ENCODE results near the gene SLFNL1.

The SLFNL1 gene

DNA sequence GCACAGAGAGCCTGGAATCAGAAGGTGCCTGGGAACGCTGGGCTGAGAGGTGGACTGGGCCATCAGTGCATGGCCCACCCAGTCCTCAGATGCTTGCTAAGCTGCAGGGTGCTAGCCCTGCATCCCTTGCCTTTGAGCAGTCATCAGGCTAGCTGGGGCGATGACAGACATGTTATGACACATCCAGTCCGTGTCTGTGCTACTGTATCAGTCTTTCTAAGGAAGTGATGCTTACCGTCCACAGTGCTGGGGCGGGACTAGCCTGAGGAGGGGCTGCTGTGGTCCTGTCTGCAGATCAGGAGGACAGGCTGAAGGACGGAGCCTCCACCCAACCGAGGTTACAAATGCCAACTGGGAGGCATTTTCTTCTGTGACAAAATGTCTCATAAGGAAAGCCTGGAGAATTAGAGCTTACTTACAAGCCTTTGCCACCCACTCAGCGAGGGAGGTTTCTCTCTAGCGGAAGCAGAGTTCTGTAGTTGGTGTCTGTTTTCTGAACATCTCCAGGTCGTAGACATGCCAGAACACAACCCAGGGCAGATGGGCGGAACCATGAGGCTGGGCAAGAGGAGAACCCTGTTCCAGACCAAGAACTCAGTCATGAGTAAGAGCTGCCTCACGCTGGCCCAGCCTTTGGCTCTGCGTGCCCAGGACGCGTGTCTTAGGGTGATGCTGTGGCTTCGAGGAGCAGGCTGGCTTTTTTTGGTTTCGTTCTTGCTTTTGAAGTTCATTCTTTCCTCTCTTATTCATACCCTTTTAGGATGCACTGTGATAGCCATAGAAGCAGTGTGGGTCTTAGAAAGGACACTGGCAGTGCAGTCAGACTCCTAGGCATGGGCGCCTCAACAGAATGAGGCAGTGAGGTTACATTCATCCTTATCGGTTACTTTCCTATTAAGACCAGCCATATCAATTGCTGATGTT is 14.3 kb downstream of the SLFNL1 start:
- H2BK15ac ChIP-seq (replicated peaks; ENCODE audit: low read depth) = no peak overlapping the region
- no peaks in the 10 kb centered on the region for H3K79me2 ChIP-seq (ENCODE audit: control insufficient read depth, insufficient read depth, low read length)
- H2AK5ac ChIP-seq (ENCODE audit: low read length) = no peak overlapping the region
- H3K27me3 ChIP-seq (ENCODE audit: insufficient read depth, low read length, poor library complexity) = no peaks in the 10 kb centered on the region
- no peak overlapping the region for H3K4me2 ChIP-seq (ENCODE audit: low read length)
- no peak overlapping the region for H3K9ac ChIP-seq (ENCODE audit: low read length)
- no peak overlapping the region for H3K18ac ChIP-seq (ENCODE audit: low read length)
- no peak overlapping the region for H2BK5ac ChIP-seq (ENCODE audit: low read length)
- H3K4ac ChIP-seq (ENCODE audit: low read depth, low read length) = no peak overlapping the region
- no peak overlapping the region for H3K4me3 ChIP-seq (ENCODE audit: low read length)
- H3K27ac ChIP-seq (ENCODE audit: low read depth, low read length) = no peak overlapping the region
- H3K79me1 ChIP-seq (ENCODE audit: low read length) = peaks cover 2% of the 10 kb centered on the region
- H3K36me3 ChIP-seq (ENCODE audit: control insufficient read depth, insufficient read depth, low read length) = peaks cover 36% of the 10 kb centered on the region
- WGBS (ENCODE audit: extremely low coverage, insufficient coverage, low lambda C conversion rate) = no CpG with 5 or more reads among the region's 19 CpGs
- no peak overlapping the region for H3K23ac ChIP-seq (ENCODE audit: low read length)
- DNase-seq = no peak
- no peak overlapping the region for H3K56ac ChIP-seq (ENCODE audit: low read length)
- H4K8ac ChIP-seq (ENCODE audit: low read depth, low read length) = no peak overlapping the region
- no peak overlapping the region for H4K5ac ChIP-seq (ENCODE audit: low read length)
- no peak overlapping the region for H2BK120ac ChIP-seq (ENCODE audit: low read depth, low read length)
- no peaks in the 10 kb centered on the region for H3K4me1 ChIP-seq (ENCODE audit: control insufficient read depth, low read depth, low read length)

DNA sequence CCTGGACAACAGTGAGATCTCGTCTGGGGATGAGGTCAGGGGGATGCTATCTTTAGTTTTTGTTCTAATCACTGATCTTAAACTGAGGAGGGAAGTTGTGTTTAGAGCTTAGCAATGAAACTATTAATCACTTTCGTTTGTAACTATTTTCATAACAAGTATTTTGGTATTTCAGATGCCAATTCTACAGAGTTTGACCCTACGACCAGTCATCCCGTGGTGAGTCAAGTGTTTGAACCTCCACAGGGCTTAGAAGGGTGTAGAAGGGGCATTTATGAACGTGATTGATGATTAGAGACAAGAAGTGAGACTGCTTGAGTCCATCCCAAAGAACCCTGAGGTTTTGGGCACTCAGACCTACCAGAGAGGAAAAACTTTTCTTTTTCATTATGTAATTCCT is 15.6 kb downstream of the SLFNL1 start:
- Histone ChIP-seq H3K4ac (ENCODE audit: low read depth, low read length) (no peak overlapping the region), H3K9ac (ENCODE audit: low read length) (no peak overlapping the region), H2AK5ac (ENCODE audit: low read length) (no peak overlapping the region), H2BK120ac (ENCODE audit: low read depth, low read length) (no peak overlapping the region), H3K56ac (ENCODE audit: low read length) (no peak overlapping the region), H2BK5ac (ENCODE audit: low read length) (no peak overlapping the region), H3K79me1 (ENCODE audit: low read length) (peaks cover 2% of the 10 kb centered on the region), H3K4me1 (ENCODE audit: control insufficient read depth, low read depth, low read length) (no peaks in the 10 kb centered on the region), H3K4me2 (ENCODE audit: low read length) (no peak overlapping the region), H3K18ac (ENCODE audit: low read length) (no peak overlapping the region), H3K4me3 (ENCODE audit: low read length) (no peak overlapping the region), H3K23ac (ENCODE audit: low read length) (no peak overlapping the region), H3K27me3 (ENCODE audit: insufficient read depth, low read length, poor library complexity) (no peaks in the 10 kb centered on the region), H3K27ac (ENCODE audit: low read depth, low read length) (no peak overlapping the region), H3K36me3 (ENCODE audit: control insufficient read depth, insufficient read depth, low read length) (peaks cover 31% of the 10 kb centered on the region), H3K79me2 (ENCODE audit: control insufficient read depth, insufficient read depth, low read length) (no peaks in the 10 kb centered on the region), H4K8ac (ENCODE audit: low read depth, low read length) (no peak overlapping the region), H2BK15ac (replicated peaks; ENCODE audit: low read depth) (no peak overlapping the region), H4K5ac (ENCODE audit: low read length) (no peak overlapping the region)
- no CpG with 5 or more reads among the region's 5 CpGs for WGBS (ENCODE audit: extremely low coverage, insufficient coverage, low lambda C conversion rate)
- no peak for DNase-seq

DNA sequence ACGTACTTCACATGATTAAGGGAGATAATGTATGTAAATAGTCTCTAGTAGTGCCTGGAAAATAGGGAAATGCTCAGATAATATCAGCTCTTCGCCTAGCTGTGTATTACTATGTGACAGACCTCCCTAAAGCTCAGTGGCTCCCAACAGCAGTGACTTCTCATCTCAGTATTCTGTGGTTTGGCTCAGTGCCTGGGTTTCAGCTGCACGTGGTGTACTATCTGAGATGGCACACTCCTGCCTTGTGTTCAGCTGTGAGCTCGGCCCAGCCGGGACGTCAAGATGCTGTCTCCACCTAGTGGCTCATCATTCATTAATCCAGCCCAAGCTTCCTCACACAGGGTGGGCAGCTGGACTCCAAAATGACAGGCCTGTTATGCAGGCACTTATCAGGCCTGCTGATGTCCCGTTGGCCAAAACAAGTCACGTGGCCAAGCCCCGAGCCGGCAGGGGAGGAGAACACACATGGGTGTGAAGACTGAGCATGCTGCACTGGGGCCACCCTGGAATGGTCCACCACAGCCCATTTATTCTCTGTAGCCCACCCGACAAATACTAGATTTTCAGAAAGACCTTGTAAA is 17.8 kb downstream of the SLFNL1 start:
- no peak overlapping the region for H2BK15ac ChIP-seq (replicated peaks; ENCODE audit: low read depth)
- H3K18ac ChIP-seq (ENCODE audit: low read length) = no peak overlapping the region
- no peak overlapping the region for H3K56ac ChIP-seq (ENCODE audit: low read length)
- peaks cover 2% of the 10 kb centered on the region for H3K79me1 ChIP-seq (ENCODE audit: low read length)
- no peak overlapping the region for H3K4ac ChIP-seq (ENCODE audit: low read depth, low read length)
- no peaks in the 10 kb centered on the region for H3K27me3 ChIP-seq (ENCODE audit: insufficient read depth, low read length, poor library complexity)
- no peak overlapping the region for H3K27ac ChIP-seq (ENCODE audit: low read depth, low read length)
- no peak overlapping the region for H4K5ac ChIP-seq (ENCODE audit: low read length)
- H2BK5ac ChIP-seq (ENCODE audit: low read length) = no peak overlapping the region
- no peak overlapping the region for H2AK5ac ChIP-seq (ENCODE audit: low read length)
- H3K4me3 ChIP-seq (ENCODE audit: low read length) = no peak overlapping the region
- no peak overlapping the region for H3K23ac ChIP-seq (ENCODE audit: low read length)
- no peak overlapping the region for H3K9ac ChIP-seq (ENCODE audit: low read length)
- H3K4me1 ChIP-seq (ENCODE audit: control insufficient read depth, low read depth, low read length) = no peaks in the 10 kb centered on the region
- no CpG with 5 or more reads among the region's 11 CpGs for WGBS (ENCODE audit: extremely low coverage, insufficient coverage, low lambda C conversion rate)
- DNase-seq = peak; percentile 87
- peaks cover under 1% of the 10 kb centered on the region for H3K79me2 ChIP-seq (ENCODE audit: control insufficient read depth, insufficient read depth, low read length)
- H4K8ac ChIP-seq (ENCODE audit: low read depth, low read length) = no peak overlapping the region
- no peak overlapping the region for H3K4me2 ChIP-seq (ENCODE audit: low read length)
- no peak overlapping the region for H2BK120ac ChIP-seq (ENCODE audit: low read depth, low read length)
- peaks cover 25% of the 10 kb centered on the region for H3K36me3 ChIP-seq (ENCODE audit: control insufficient read depth, insufficient read depth, low read length)

DNA sequence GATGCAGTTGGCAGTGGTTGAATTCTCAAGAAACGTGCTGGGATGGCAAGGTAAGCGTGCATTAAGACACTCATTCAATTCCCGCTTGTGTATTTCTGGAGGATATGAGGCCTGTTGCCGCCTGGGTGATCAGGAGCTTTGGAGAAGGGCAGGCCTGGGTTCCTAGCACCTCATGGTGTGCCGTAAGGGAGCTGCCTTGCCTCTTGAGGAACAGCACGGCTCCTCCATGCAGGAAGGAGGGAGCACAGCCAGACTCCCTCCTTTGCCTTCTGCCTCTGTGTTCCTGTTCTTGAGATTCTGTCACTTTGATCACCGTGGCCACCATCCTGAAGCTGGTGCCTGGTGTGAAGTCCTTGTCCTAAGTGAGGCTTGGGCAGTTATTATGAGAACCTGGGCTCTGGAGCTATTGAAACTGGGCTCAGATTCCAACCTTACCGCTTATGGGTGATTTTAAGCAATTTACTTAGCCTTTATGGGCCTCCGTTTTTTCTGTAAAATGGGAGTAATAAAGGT is 18.3 kb downstream of the SLFNL1 start:
- H3K4me3 ChIP-seq (ENCODE audit: low read length) = no peak overlapping the region
- no peak overlapping the region for H2BK120ac ChIP-seq (ENCODE audit: low read depth, low read length)
- H2BK5ac ChIP-seq (ENCODE audit: low read length) = no peak overlapping the region
- no peak overlapping the region for H4K5ac ChIP-seq (ENCODE audit: low read length)
- H3K18ac ChIP-seq (ENCODE audit: low read length) = no peak overlapping the region
- peaks cover 1% of the 10 kb centered on the region for H3K79me2 ChIP-seq (ENCODE audit: control insufficient read depth, insufficient read depth, low read length)
- H2AK5ac ChIP-seq (ENCODE audit: low read length) = no peak overlapping the region
- no peak overlapping the region for H3K27ac ChIP-seq (ENCODE audit: low read depth, low read length)
- H3K36me3 ChIP-seq (ENCODE audit: control insufficient read depth, insufficient read depth, low read length) = peaks cover 24% of the 10 kb centered on the region
- H3K9ac ChIP-seq (ENCODE audit: low read length) = no peak overlapping the region
- H3K4me1 ChIP-seq (ENCODE audit: control insufficient read depth, low read depth, low read length) = no peaks in the 10 kb centered on the region
- no peak for DNase-seq
- no CpG with 5 or more reads among the region's 9 CpGs for WGBS (ENCODE audit: extremely low coverage, insufficient coverage, low lambda C conversion rate)
- H3K4ac ChIP-seq (ENCODE audit: low read depth, low read length) = no peak overlapping the region
- no peak overlapping the region for H2BK15ac ChIP-seq (replicated peaks; ENCODE audit: low read depth)
- H3K4me2 ChIP-seq (ENCODE audit: low read length) = no peak overlapping the region
- peaks cover 5% of the 10 kb centered on the region for H3K79me1 ChIP-seq (ENCODE audit: low read length)
- H3K56ac ChIP-seq (ENCODE audit: low read length) = no peak overlapping the region
- H4K8ac ChIP-seq (ENCODE audit: low read depth, low read length) = no peak overlapping the region
- H3K23ac ChIP-seq (ENCODE audit: low read length) = no peak overlapping the region
- no peaks in the 10 kb centered on the region for H3K27me3 ChIP-seq (ENCODE audit: insufficient read depth, low read length, poor library complexity)

DNA sequence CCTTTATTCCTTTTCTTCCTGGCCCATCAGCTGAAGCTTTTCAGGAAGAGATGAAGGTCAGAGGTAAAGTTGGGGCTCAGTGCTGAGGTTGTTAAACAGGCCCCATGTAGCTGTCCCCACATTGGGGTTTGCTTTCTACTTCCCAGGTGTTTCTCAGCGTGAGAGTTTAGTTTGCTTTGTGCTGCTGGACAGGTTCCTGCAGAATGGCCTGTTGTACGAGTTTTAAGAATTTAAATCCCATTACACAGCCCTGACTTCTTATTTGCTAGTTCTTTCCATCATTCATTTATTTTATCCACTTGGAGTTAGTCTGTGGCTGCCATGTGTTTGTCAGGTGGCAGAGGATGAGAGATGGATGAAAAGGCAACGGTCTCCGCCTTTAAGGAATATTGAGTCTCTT is 22.9 kb downstream of the SLFNL1 start:
- no peak overlapping the region for H4K5ac ChIP-seq (ENCODE audit: low read length)
- H3K79me2 ChIP-seq (ENCODE audit: control insufficient read depth, insufficient read depth, low read length) = peaks cover 4% of the 10 kb centered on the region
- no peak overlapping the region for H4K8ac ChIP-seq (ENCODE audit: low read depth, low read length)
- no peak overlapping the region for H3K27ac ChIP-seq (ENCODE audit: low read depth, low read length)
- H2BK5ac ChIP-seq (ENCODE audit: low read length) = no peak overlapping the region
- H2BK120ac ChIP-seq (ENCODE audit: low read depth, low read length) = no peak overlapping the region
- WGBS (ENCODE audit: extremely low coverage, insufficient coverage, low lambda C conversion rate) = no CpG with 5 or more reads among the region's 4 CpGs
- peaks cover 8% of the 10 kb centered on the region for H3K79me1 ChIP-seq (ENCODE audit: low read length)
- H3K4me2 ChIP-seq (ENCODE audit: low read length) = no peak overlapping the region
- H2BK15ac ChIP-seq (replicated peaks; ENCODE audit: low read depth) = no peak overlapping the region
- H3K36me3 ChIP-seq (ENCODE audit: control insufficient read depth, insufficient read depth, low read length) = peaks cover 26% of the 10 kb centered on the region
- H2AK5ac ChIP-seq (ENCODE audit: low read length) = no peak overlapping the region
- H3K4ac ChIP-seq (ENCODE audit: low read depth, low read length) = no peak overlapping the region
- no peak overlapping the region for H3K56ac ChIP-seq (ENCODE audit: low read length)
- no peak overlapping the region for H3K4me3 ChIP-seq (ENCODE audit: low read length)
- no peak overlapping the region for H3K18ac ChIP-seq (ENCODE audit: low read length)
- H3K4me1 ChIP-seq (ENCODE audit: control insufficient read depth, low read depth, low read length) = no peaks in the 10 kb centered on the region
- no peaks in the 10 kb centered on the region for H3K27me3 ChIP-seq (ENCODE audit: insufficient read depth, low read length, poor library complexity)
- H3K9ac ChIP-seq (ENCODE audit: low read length) = no peak overlapping the region
- DNase-seq = no peak
- no peak overlapping the region for H3K23ac ChIP-seq (ENCODE audit: low read length)
